NCI-H2171 (cell line): ENCODE measurements around the gene FBXO8.
"Not testable (repeated sequence)": the region's sequence is repeated elsewhere in the genome, so short reads cannot be mapped to it uniquely, and the experiment has no call there.

Experiments used
- DNase-seq: peaks from one replicate; lab custom pipeline; 2025; lab: John Stamatoyannopoulos, UW

Gene FBXO8

GRCh38 chr4:174283507-174284471 lies at the start of gene FBXO8, which contains the start of gene CEP44:
Gene FBXO8, minus strand, starts transcription at chr4:174283667. Its CDS starts 20,575 bp downstream, at chr4:174263092.
Gene CEP44, plus strand, starts transcription at chr4:174283911. Its CDS starts 15,211 bp downstream, at chr4:174299122.
- DNase-seq, result peak; percentile 38

- no peak for DNase-seq
These were observed 49.5 kb upstream of the FBXO8 start for GRCh38 chr4:174332741-174333493.

GRCh38 chr4:174324725-174325124 lies 41.3 kb upstream of the FBXO8 start:
- DNase-seq, result peak; percentile 55

GRCh38 chr4:174324236-174324635 lies 40.8 kb upstream of the FBXO8 start:
- no peak for DNase-seq

GRCh38 chr4:174320494-174321199 lies 37.2 kb upstream of the FBXO8 start:
- no peak for DNase-seq

- peak; percentile 0 for DNase-seq
These were observed 35.6 kb upstream of the FBXO8 start for GRCh38 chr4:174318829-174319764.

- peak; percentile 19 for DNase-seq
These were observed 34.1 kb upstream of the FBXO8 start for GRCh38 chr4:174317531-174317930.

- no peak for DNase-seq
These were observed 33.5 kb upstream of the FBXO8 start for GRCh38 chr4:174316954-174317353.

GRCh38 chr4:174316546-174316945 lies 33.1 kb upstream of the FBXO8 start:
- DNase-seq, result no peak

- DNase-seq, result no peak
These were observed 31.3 kb upstream of the FBXO8 start for GRCh38 chr4:174314770-174315169.

GRCh38 chr4:174314274-174314673 lies 30.8 kb upstream of the FBXO8 start:
- DNase-seq, result no peak

- no peak for DNase-seq
These were observed 29.5 kb upstream of the FBXO8 start for GRCh38 chr4:174312993-174313392.

GRCh38 chr4:174307694-174308093 lies 24.2 kb upstream of the FBXO8 start:
- no peak for DNase-seq

GRCh38 chr4:174305961-174306360 lies 22.5 kb upstream of the FBXO8 start:
- DNase-seq, result no peak

- no peak for DNase-seq
These were observed 21.2 kb upstream of the FBXO8 start for GRCh38 chr4:174304664-174305063.

- DNase-seq, result no peak
These were observed 20.2 kb upstream of the FBXO8 start for GRCh38 chr4:174303687-174304086.

- DNase-seq, result not testable (repeated sequence)
These were observed 11.7 kb upstream of the FBXO8 start for GRCh38 chr4:174295142-174295541.

GRCh38 chr4:174294641-174295040 lies 11.2 kb upstream of the FBXO8 start:
- DNase-seq, result not testable (repeated sequence)

- no peak for DNase-seq
These were observed 9.0 kb upstream of the FBXO8 start for GRCh38 chr4:174292473-174292872.

GRCh38 chr4:174286870-174287269 lies 3.4 kb upstream of the FBXO8 start:
- DNase-seq, result no peak

GRCh38 chr4:174284487-174284886 lies 1.0 kb upstream of the FBXO8 start:
- no peak for DNase-seq
